HG03039 (cell line): ENCODE data around the gene FAM83F.
"Not testable (repeated sequence)": the region's sequence is repeated elsewhere in the genome, so short reads cannot be mapped to it uniquely, and the experiment has no call there.

Experiments used
- ATAC-seq: cut with Tn5 transposase; IDR thresholded peaks from one replicate; pipeline ENCODE4 v1.9.1; 2021; ENCODE audit warnings: mild to moderate bottlenecking, moderate library complexity; ENCODE audit not compliant: unreplicated experiment

Gene FAM83F

GRCh38 chr22:39994566-39995392, at the start of gene FAM83F:
Gene FAM83F, plus strand, starts transcription at chr22:39994954. Its CDS starts 89 bp downstream, at chr22:39995043.
- ATAC-seq = no peak

GRCh38 chr22:39946126-39946502, 48.6 kb upstream of the FAM83F start:
- ATAC-seq = no peak

DNA sequence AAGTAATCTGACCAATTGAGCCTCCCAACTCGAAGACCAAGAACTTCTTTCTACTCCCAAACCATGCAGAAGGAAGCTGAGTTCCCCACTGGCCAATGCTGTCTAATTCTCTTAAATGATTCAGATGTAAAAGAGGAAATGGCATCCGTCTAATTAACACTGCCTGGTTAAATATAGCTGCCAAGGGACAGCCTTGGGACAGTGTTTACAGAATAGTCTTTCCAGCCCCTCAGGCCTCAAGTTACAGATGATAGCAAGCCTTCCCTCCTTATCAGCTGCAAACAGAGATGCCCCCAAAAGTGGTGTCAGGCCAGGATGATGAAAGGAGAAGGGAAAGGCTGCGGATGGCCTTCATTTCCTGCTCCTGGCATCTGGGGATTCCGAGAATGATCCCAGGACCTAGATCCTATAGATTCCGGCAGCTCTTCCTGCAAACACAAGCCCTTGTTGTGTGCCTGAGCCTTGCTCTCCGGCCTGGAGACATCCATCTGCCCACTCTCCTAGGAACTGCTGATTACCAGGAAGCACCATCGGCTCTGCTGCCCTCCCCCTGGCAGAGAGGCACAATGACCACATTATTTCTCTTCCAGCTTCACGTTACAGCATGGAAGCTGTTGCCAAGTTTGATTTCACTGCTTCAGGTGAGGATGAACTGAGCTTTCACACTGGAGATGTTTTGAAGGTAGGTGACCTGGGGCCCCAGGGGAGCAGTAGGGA, 48.1 kb upstream of the FAM83F start:
- ATAC-seq = no peak

GRCh38 chr22:39947220-39948216, 47.2 kb upstream of the FAM83F start:
- ATAC-seq = no peak

- ATAC-seq = no peak
Measured at GRCh38 chr22:39949964-39950737, 44.6 kb upstream of the FAM83F start.

DNA sequence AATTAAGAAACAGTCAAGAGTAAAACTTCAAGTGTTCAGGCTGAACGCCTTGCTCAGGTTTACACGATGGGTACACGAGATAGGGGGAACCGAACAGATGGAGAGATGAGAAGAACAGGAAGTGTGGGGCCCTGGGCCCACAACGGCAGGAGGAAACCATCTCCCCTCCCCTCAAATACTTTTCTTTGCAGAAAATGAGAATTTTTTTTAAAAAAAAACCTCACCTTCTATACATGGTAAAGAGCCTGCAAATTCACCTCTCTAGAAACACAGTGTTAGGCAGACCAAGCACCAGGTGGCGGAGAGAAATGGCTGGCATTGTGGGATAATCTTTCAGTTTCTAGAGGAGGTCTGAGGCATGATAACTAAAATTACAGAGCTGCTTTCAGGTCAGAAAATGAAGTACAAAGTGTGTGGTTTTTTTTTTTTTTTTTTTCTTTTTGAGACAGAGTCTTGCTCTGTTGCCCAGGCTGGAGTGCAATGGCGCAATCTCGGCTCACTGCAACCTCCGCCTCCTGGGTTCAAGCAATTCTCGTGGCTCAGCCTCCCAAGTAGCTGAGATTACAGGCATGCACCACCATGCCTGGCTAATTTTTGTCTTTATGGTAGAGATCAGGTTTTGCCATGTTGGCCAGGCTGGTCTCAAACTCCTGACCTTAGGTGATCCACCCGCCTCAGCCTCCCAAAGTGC, 43.0 kb upstream of the FAM83F start:
- ATAC-seq = not testable (repeated sequence)

- no peak for ATAC-seq
Measured at GRCh38 chr22:39952347-39952746, 42.4 kb upstream of the FAM83F start.

- ATAC-seq = no peak
Measured at GRCh38 chr22:39953101-39953500, 41.7 kb upstream of the FAM83F start.

- ATAC-seq = no peak
Measured at GRCh38 chr22:39954584-39955055, 40.1 kb upstream of the FAM83F start.

DNA sequence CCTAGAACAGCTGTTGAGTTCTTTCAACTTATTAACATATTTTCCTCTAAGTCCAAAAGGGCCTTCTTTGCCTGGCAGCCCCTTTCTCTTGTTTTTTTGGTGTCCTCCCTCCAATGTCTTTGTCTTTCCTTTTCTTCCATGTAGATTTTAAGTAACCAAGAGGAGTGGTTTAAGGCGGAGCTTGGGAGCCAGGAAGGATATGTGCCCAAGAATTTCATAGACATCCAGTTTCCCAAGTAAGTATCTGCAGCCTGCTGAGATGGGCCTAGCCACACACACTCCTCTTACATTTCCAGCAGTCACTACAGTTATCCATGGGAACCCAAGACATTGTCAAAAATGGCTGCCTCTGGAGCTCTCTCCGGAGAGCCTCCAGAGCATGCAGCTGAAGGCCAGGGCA, 39.1 kb upstream of the FAM83F start:
- ATAC-seq = no peak

DNA sequence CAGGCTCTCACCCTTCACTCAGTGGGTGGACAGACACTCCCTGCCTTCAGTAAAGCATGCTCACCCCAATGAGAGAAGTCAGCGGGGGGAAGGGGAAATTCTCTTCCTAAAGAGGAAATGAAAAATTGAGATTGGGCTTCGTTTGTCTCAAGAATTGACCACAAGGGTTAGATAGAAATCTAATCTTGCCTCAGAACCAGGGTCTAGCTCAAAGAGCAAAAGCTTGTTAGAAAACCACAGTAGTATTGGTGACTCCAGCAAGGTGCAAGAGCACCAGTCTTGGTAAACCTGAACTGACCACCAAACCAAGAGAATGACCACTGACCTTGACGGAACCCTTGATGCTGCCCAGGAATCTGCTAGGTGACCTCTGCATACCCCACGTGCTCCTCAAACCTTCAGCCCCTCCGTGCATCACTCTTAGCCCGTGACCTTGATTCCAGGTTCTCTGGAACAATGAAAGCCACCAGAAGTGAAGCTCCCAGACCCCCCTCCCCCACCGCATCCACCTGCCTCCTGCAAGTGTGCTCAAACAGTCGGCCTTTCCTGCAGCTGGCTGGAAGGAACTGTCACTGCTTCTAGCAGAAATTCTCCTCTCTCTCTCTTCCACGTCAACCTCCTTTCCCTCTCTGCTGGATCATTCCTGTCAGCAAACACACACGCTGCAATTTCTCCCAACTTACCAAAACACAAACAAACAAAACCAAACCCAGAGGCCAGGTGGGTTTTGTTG, 37.7 kb upstream of the FAM83F start:
- ATAC-seq = no peak

- ATAC-seq = no peak
Measured at GRCh38 chr22:39958009-39958711, 36.6 kb upstream of the FAM83F start.

DNA sequence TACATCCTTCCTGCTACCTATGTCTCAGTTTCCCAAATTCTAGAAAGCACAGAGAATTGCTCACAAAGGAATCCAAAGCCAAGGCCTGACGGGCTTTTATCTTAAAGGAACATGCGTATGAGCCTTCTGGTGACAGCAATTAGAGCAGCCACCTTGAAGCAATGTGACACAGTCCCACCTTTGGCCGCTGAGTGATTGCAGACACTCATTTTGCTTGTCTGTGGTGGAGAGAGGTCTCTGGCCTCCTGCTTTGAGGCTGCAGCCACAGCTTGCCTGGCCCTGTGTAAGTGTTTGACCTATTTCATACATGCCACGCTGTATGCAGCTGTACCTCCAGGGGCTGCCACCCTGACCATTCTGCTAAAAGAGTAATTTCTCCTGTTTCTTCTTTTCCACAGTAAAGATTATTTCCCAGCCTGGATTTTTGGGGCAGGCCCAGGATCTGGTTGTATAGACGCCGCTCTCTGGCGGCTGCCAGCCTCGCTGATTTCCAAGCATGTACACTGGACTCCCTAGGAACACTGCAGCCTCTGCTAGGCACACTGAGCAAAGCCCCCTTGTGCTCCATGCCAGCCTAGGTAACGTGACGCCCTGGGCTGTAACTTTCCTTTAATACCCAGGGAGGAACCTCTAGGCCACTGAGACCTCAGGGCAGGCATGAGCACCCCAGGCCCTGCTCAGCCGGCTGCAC, 35.7 kb upstream of the FAM83F start:
- no peak for ATAC-seq

GRCh38 chr22:39959640-39960447, 34.9 kb upstream of the FAM83F start, which contains the start of gene TMA7B:
Gene TMA7B, plus strand, starts transcription at chr22:39960397. Its CDS starts 3,978 bp downstream, at chr22:39964375.
- ATAC-seq = no peak

GRCh38 chr22:39960791-39961746, 33.7 kb upstream of the FAM83F start:
- ATAC-seq = peak; percentile 62

DNA sequence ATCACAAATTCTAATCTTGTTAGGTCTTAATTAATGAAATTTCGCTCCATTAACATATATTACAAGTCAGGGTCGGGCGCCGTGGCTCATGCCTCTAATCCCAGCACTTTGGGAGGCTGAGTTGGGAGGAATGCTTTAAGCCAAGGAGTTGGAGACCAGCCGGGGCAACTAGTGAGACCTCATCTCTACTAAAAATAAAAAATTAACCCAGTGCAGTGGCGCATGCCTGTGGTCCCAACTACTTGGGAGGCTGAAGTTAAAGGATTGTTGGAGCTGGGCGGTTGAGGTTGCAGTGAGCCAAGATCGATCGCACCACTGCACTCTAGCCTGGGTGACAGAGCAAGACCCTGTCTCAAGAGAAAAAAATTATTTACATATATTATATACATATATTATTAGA, 32.7 kb upstream of the FAM83F start:
- ATAC-seq = no peak
